Neuron (in vitro differentiated cells): ENCODE measurements around the gene PSMB4.
A peak's percentile ranks its signal among the peaks of the same experiment; 100 is the strongest.
"Not testable (repeated sequence)": the region's sequence is repeated elsewhere in the genome, so short reads cannot be mapped to it uniquely, and the experiment has no call there.

Source experiments
- H2AFZ ChIP-seq: one replicate; pipeline ENCODE4 v1.6.1; 2013; ENCODE audit warnings: low read depth, mild to moderate bottlenecking, inconsistent platforms, low read length, moderate library complexity
- H3K27me3 ChIP-seq: one replicate; pipeline ENCODE4 v1.6.1; 2013; ENCODE audit warnings: low read length; ENCODE audit not compliant: insufficient read depth
- H3K36me3 ChIP-seq: one replicate; pipeline ENCODE4 v1.6.1; 2013; ENCODE audit warnings: low read length; ENCODE audit not compliant: insufficient read depth
- H3K4me1 ChIP-seq: one replicate; pipeline ENCODE4 v1.6.1; 2013; ENCODE audit warnings: low read length; ENCODE audit not compliant: insufficient read depth
- H3K4me3 ChIP-seq: 2 replicates; pipeline ENCODE4 v1.5.1; 2013; ENCODE audit warnings: mild to moderate bottlenecking, low read length, moderate library complexity
- H3K9me3 ChIP-seq: one replicate; pipeline ENCODE4 v1.6.1; 2013; ENCODE audit warnings: low read length

Gene PSMB4

GRCh38 chr1:151399324-151400171 is at the start of gene PSMB4:
Gene PSMB4, plus strand, starts transcription at chr1:151399573. Its CDS starts 15 bp downstream, at chr1:151399588.
- Histone ChIP-seq H3K36me3 (peaks cover 39% of the 10 kb centered on the region), H2AFZ (peak within 1 kb of the TSS; percentile 29), H3K27me3 (no peaks in the 10 kb centered on the region), H3K9me3 (no peaks in the 10 kb centered on the region), H3K4me1 (peaks cover 13% of the 10 kb centered on the region), H3K4me3 (peak within 1 kb of the TSS; percentile 56)

DNA sequence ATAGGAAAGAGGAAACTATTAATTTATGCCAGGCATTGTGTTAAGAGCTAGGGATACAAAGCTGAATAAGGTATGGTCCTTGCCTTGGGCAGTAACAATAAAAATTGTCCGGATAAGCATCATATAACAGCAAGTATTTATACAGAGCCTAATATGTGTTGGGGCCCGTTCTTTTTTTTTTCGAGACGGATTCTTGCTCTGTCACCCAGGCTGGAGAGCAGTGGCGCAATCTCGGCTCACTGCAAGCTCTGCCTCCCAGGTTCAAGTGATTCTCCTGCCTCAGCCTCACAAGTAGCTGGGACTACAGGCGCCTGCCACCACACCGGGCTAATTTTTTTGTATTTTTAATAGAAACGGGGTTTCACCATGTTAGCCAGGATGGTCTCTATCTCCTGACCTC is 49.0 kb upstream of the PSMB4 start:
- not testable (repeated sequence) for H3K4me3 ChIP-seq, H3K27me3 ChIP-seq, H3K9me3 ChIP-seq, H3K36me3 ChIP-seq, H2AFZ ChIP-seq
- peaks cover 17% of the 10 kb centered on the region for H3K4me1 ChIP-seq

DNA sequence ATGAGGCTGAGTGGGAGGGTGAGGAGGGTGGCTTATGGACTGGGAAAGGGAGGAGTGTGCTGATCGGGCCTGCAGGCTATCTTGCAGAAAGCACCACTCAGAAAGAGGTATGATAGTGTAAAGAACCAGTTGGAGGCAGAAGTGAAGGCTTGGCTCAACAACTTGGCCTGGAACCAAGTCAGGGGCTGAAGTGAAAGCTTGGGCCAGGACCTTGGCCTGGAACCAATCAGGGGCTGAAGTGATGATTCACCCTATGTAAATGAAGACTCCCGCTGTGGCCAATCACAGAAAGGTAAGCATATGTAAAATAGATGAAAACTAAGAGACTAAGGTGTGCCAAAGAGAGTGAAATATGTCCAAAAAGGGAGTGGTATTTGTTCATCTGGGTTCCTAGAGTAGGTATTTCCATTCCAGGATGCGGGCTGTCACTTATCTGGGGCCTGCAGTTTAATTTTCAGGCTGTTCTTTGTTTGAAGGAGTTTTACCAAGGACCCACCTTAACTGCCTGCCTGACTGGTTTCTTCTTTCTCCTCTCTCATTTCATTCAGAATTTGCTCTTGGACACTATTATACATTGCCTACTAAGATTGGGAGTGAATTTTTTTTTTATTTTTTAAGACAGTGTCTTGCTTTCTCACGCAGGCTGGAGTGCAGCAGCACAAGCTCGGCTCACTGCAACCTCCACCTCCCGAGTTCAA is 47.2 kb upstream of the PSMB4 start:
- Histone ChIP-seq H3K27me3 (no peaks in the 10 kb centered on the region), H3K36me3 (no peaks in the 10 kb centered on the region), H3K4me1 (peaks cover 7% of the 10 kb centered on the region), H3K4me3 (no peak overlapping the region), H2AFZ (no peak overlapping the region), H3K9me3 (peaks cover 2% of the 10 kb centered on the region)

DNA sequence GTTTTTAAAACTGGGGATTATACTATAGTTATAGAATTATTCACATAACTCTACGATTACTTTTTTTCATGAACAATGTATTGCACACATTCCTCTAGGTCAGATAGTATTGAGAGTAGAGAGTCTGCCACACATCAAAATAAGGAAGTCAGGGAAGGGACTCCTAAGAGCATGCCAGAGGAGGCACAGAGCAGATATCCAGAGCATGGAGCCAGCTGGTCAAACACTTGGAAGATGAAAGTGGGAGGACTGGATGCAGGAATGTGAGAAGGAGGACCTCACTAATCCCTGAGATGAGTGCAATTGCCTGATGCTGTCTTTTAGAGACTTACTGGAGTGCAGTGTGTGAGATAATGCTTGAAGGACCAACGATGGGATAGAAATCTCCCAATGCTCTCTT is 42.7 kb upstream of the PSMB4 start:
- H3K4me1 ChIP-seq: no peaks in the 10 kb centered on the region
- H3K9me3 ChIP-seq: peaks cover 2% of the 10 kb centered on the region
- H3K27me3 ChIP-seq: no peaks in the 10 kb centered on the region
- H2AFZ ChIP-seq: no peak overlapping the region
- no peaks in the 10 kb centered on the region for H3K36me3 ChIP-seq
- no peak overlapping the region for H3K4me3 ChIP-seq

GRCh38 chr1:151361883-151362282 is 37.5 kb upstream of the PSMB4 start:
- no peaks in the 10 kb centered on the region for H3K4me1 ChIP-seq
- no peaks in the 10 kb centered on the region for H3K27me3 ChIP-seq
- H3K4me3 ChIP-seq: no peak overlapping the region
- H3K9me3 ChIP-seq: peaks cover 10% of the 10 kb centered on the region
- peaks cover 8% of the 10 kb centered on the region for H3K36me3 ChIP-seq
- no peak overlapping the region for H2AFZ ChIP-seq

GRCh38 chr1:151362308-151363155 is 36.8 kb upstream of the PSMB4 start:
- peaks cover 8% of the 10 kb centered on the region for H3K36me3 ChIP-seq
- H3K4me1 ChIP-seq: no peaks in the 10 kb centered on the region
- peaks cover 10% of the 10 kb centered on the region for H3K9me3 ChIP-seq
- H3K4me3 ChIP-seq: no peak overlapping the region
- H3K27me3 ChIP-seq: no peaks in the 10 kb centered on the region
- H2AFZ ChIP-seq: no peak overlapping the region

DNA sequence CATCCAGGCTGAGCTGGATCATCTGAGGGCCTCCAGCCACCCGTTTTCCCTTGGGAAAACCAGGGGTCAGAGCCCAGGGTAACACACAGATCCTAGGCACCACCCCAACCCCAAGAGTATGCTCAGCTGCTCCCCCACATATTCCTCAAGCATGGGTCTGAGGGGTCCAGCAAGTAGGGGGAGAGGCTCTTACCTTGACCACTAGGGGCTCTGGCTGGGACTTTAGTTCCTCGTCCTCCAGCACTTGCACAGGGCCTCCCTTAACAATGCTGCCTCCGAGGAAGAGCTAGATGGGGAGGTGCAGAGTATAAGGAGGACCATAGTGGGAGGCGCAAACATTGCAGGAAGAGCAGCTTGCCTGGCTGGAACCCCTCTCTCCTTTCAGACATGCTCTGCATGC is 34.4 kb upstream of the PSMB4 start:
- H3K36me3 ChIP-seq: peaks cover 8% of the 10 kb centered on the region
- no peak overlapping the region for H3K4me3 ChIP-seq
- no peak overlapping the region for H2AFZ ChIP-seq
- H3K9me3 ChIP-seq: peaks cover 10% of the 10 kb centered on the region
- H3K4me1 ChIP-seq: no peaks in the 10 kb centered on the region
- no peaks in the 10 kb centered on the region for H3K27me3 ChIP-seq

DNA sequence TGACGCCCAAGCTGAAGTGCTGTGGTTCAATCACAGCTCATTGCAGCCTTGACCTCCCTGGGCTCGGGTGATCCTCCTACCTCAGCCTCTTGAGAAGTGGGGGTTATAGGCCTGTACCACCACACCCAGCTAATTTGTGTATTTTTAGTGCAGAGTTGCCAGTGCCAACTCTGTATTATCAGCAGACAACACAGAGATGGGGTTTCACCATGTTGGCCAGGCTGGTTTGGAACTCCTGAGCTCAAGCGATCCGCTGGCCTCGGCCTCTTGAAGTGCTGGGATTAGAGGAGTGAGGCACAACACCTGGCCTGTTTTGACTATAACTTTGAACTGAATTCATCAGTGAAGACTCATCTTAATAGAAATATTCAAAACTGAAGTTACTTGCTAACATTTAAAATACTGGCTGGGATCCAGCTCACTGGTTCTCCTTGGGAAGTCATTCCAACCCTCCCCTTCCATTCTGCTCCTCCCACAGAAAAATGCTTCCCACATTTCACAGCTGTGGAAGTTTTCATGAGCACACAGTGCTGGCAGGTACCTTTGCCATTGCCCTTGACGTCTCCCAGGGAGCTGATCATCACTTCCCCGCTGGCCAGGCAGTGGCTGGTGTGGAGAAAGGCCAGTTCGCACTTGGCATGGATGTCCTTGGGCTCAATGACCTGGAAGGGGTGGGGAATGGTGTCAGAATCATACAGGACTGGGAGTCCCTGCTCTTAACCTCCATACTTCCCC is 31.5 kb upstream of the PSMB4 start:
- peaks cover 3% of the 10 kb centered on the region for H3K9me3 ChIP-seq
- peaks cover 10% of the 10 kb centered on the region for H3K4me1 ChIP-seq
- no peaks in the 10 kb centered on the region for H3K27me3 ChIP-seq
- H3K4me3 ChIP-seq: no peak overlapping the region
- H2AFZ ChIP-seq: no peak overlapping the region
- H3K36me3 ChIP-seq: peaks cover 8% of the 10 kb centered on the region

DNA sequence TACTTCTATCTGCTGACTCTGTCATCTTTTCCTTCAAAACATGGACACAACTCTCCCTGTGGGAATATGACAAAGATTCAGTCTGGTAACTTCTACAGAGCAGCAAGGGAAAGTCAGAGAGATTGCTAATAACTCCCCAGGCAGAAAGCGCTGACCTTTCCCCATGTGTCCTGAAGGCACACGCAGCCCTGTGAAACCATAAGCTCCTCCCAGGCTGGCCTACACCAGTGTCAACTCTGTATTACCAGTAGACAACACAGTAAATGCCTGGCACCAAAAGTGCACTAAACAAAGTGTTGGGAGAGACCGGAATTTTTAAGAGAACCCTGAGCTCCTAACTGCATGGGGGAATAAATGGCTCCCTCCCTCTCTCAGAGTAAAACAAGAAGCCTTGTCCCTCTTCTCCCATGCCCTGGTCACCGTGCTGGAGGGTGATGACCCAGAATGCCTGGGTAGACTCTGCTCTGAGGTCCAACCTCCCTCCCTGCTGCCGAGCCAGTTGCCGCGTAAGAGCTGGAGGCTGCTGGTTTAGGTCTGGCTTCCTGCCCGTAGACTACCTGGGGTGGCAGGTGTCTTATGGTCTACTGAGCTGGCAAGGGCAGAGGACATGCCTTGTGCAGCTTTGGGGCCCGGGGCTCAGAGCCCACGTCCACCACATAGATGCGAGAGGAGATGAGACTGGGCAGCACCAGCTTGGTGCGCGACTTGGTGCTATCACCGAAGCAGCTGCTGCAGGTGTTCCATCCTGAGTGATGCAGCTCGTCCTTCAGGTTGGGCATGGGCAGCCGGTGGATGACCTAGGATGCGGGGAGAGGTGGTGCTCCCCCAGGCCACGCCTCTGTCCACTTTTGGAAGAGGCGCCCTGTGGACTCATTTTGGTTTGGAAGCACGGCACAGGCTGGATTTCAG is 30.7 kb upstream of the PSMB4 start:
- no peak overlapping the region for H3K4me3 ChIP-seq
- H3K4me1 ChIP-seq: peaks cover 13% of the 10 kb centered on the region
- H3K9me3 ChIP-seq: peaks cover 3% of the 10 kb centered on the region
- H3K27me3 ChIP-seq: no peaks in the 10 kb centered on the region
- no peak overlapping the region for H2AFZ ChIP-seq
- peaks cover 8% of the 10 kb centered on the region for H3K36me3 ChIP-seq

- no peak overlapping the region for H3K4me3 ChIP-seq
- H3K4me1 ChIP-seq: peaks cover 13% of the 10 kb centered on the region
- peaks cover 8% of the 10 kb centered on the region for H3K36me3 ChIP-seq
- no peak overlapping the region for H2AFZ ChIP-seq
- H3K9me3 ChIP-seq: peaks cover 1% of the 10 kb centered on the region
- no peaks in the 10 kb centered on the region for H3K27me3 ChIP-seq
Observed at GRCh38 chr1:151369302-151369610, 30.1 kb upstream of the PSMB4 start.

- Histone ChIP-seq H3K4me3 (no peak overlapping the region), H3K9me3 (no peaks in the 10 kb centered on the region), H3K36me3 (peaks cover 8% of the 10 kb centered on the region), H2AFZ (no peak overlapping the region), H3K4me1 (peaks cover 13% of the 10 kb centered on the region), H3K27me3 (no peaks in the 10 kb centered on the region)
Observed at GRCh38 chr1:151369621-151370048, 29.7 kb upstream of the PSMB4 start.
